IMR-90 (cell line): ENCODE results near the gene SSTR4. TPM values are rescaled to one million over a fixed set of nuclear protein-coding genes. Genes with fewer than 3 reads are reported as not detected.

Experiments used
- ATAC-seq: fragments of 200-7000 bp; cut with Tn5 transposase; 2 replicates; pipeline ENCODE4 v1.9.1; 2020; ENCODE audit warnings: low read depth, mild to moderate bottlenecking, moderate library complexity
- BruUV-seq: library from RNA; stranded (reverse); fragments of 400-500 nt; replicated peaks from 2 replicates; lab custom pipeline; 2021; lab: Mats Ljungman, UMichigan
- CTCF ChIA-PET: fragments of 300-600 bp; formaldehyde crosslinking; extraction: SDS; loops from one replicate; lab custom pipeline; 2021; ENCODE audit warnings: antibody characterized with exemption; lab: Yijun Ruan, JAX
- POLR2A ChIA-PET: fragments of 300-600 bp; sonication (Branson Sonifier 250); formaldehyde crosslinking; loops from one replicate; lab custom pipeline; 2022; ENCODE audit warnings: antibody characterized with exemption; ENCODE audit not compliant: unreplicated experiment; lab: Charles Lee
- DNase-seq: peaks from one replicate; pipeline ENCODE4 v3.0.0; 2013
- H2AFZ ChIP-seq: replicated peaks from 2 replicates; pipeline ENCODE3; 2013; ENCODE audit warnings: low read length, mild to moderate bottlenecking; ENCODE audit not compliant: poor library complexity
- H2AK5ac ChIP-seq: 2 replicates; pipeline ENCODE4 v1.6.1; 2013; ENCODE audit warnings: low read depth, low read length, inconsistent platforms
- H2AK9ac ChIP-seq: replicated peaks from 2 replicates; pipeline ENCODE3; 2013; ENCODE audit warnings: mild to moderate bottlenecking, low read depth, low read length, moderate library complexity; ENCODE audit not compliant: poor library complexity
- H2BK120ac ChIP-seq: 2 replicates; pipeline ENCODE4 v1.6.1; 2013; ENCODE audit warnings: low read depth, low read length, inconsistent platforms
- H2BK15ac ChIP-seq: 3 replicates; pipeline ENCODE4 v1.6.1; 2013; ENCODE audit warnings: low read depth, low read length, inconsistent platforms
- H2BK20ac ChIP-seq: 2 replicates; pipeline ENCODE4 v1.6.1; 2013; ENCODE audit warnings: low read depth, mild to moderate bottlenecking, inconsistent platforms, low read length, moderate library complexity
- H2BK5ac ChIP-seq: 2 replicates; pipeline ENCODE4 v1.6.1; 2013; ENCODE audit warnings: mild to moderate bottlenecking, low read depth, low read length, inconsistent platforms; ENCODE audit not compliant: poor library complexity, severe bottlenecking
- H3K14ac ChIP-seq: replicated peaks from 2 replicates; pipeline ENCODE4 v1.6.1; 2013; ENCODE audit warnings: low read depth, low read length, inconsistent platforms
- H3K18ac ChIP-seq: 2 replicates; pipeline ENCODE4 v1.6.1; 2013; ENCODE audit warnings: low read depth, low read length, control low read depth
- H3K23ac ChIP-seq: 2 replicates; pipeline ENCODE4 v1.6.1; 2013; ENCODE audit warnings: low read depth, low read length, inconsistent platforms
- H3K27ac ChIP-seq: 2 replicates; pipeline ENCODE4 v1.5.1; 2013; ENCODE audit warnings: mild to moderate bottlenecking, control low read depth, low read length; ENCODE audit not compliant: insufficient read depth
- H3K27me3 ChIP-seq: 2 replicates; pipeline ENCODE4 v1.6.1; 2013; ENCODE audit warnings: low read length; ENCODE audit not compliant: control insufficient read depth, insufficient read depth
- H3K36me3 ChIP-seq: 2 replicates; pipeline ENCODE4 v1.6.1; 2013; ENCODE audit warnings: low read length, mixed read lengths; ENCODE audit not compliant: control insufficient read depth, insufficient read depth
- H3K4ac ChIP-seq: 2 replicates; pipeline ENCODE4 v1.6.1; 2013; ENCODE audit warnings: low read depth, low read length, inconsistent platforms
- H3K4me1 ChIP-seq: 2 replicates; pipeline ENCODE4 v1.6.1; 2013; ENCODE audit warnings: low read length, mixed read lengths; ENCODE audit not compliant: control insufficient read depth, insufficient read depth
- H3K4me2 ChIP-seq: 2 replicates; pipeline ENCODE4 v1.6.1; 2013; ENCODE audit warnings: low read depth, mild to moderate bottlenecking, control low read depth, low read length, moderate library complexity
- H3K4me3 ChIP-seq: 2 replicates; pipeline ENCODE4 v1.5.1; 2013; ENCODE audit warnings: low read depth, mild to moderate bottlenecking, control low read depth, low read length, moderate library complexity; ENCODE audit not compliant: insufficient read depth
- H3K56ac ChIP-seq: 2 replicates; pipeline ENCODE4 v1.6.1; 2013; ENCODE audit warnings: low read length, inconsistent platforms; ENCODE audit not compliant: insufficient read depth; ENCODE audit errors: extremely low read depth
- H3K79me1 ChIP-seq, 2 experiments: 2 replicates each; pipeline ENCODE4 v1.6.1; 2013; ENCODE audit warnings: low read length in 2 of 2, inconsistent platforms in 1 of 2, low read depth in 1 of 2
- H3K9ac ChIP-seq: 2 replicates; pipeline ENCODE4 v1.6.1; 2013; ENCODE audit warnings: low read depth, low read length, control low read depth
- H3K9me1 ChIP-seq: 2 replicates; pipeline ENCODE4 v1.6.1; 2013; ENCODE audit warnings: low read length, inconsistent platforms; ENCODE audit not compliant: insufficient read depth
- H3K9me3 ChIP-seq: 2 replicates; pipeline ENCODE4 v1.6.1; 2013; ENCODE audit warnings: low read length; ENCODE audit not compliant: control insufficient read depth, insufficient read depth
- H4K20me1 ChIP-seq: 2 replicates; pipeline ENCODE4 v1.6.1; 2013; ENCODE audit warnings: low read length, inconsistent platforms; ENCODE audit not compliant: insufficient read depth
- H4K5ac ChIP-seq: 2 replicates; pipeline ENCODE4 v1.6.1; 2013; ENCODE audit warnings: mild to moderate bottlenecking, low read depth, low read length, control low read depth
- H4K8ac ChIP-seq, 2 experiments: 2 replicates each; pipeline ENCODE4 v1.6.1; 2013; ENCODE audit warnings: low read depth in 2 of 2, low read length in 2 of 2, control low read depth in 1 of 2, inconsistent platforms in 1 of 2
- H4K91ac ChIP-seq: 2 replicates; pipeline ENCODE4 v1.6.1; 2013; ENCODE audit warnings: low read depth, low read length, inconsistent platforms; ENCODE audit not compliant: insufficient read depth
- CEBPB ChIP-seq: IDR thresholded peaks from 2 replicates; pipeline ENCODE4 v1.6.1; 2012; ENCODE audit warnings: low read depth, low read length, improper control_type of control experiment
- CTCF ChIP-seq: conservative IDR thresholded peaks from 2 replicates; pipeline ENCODE4 v1.5.1; 2012; ENCODE audit warnings: mild to moderate bottlenecking, low read depth, low read length, improper control_type of control experiment
- MAFK ChIP-seq: IDR thresholded peaks from 2 replicates; pipeline ENCODE4 v1.6.1; 2012; ENCODE audit warnings: low read depth, low read length, improper control_type of control experiment
- MXI1 ChIP-seq: IDR thresholded peaks from 2 replicates; pipeline ENCODE4 v1.6.1; 2012; ENCODE audit warnings: low read depth, mild to moderate bottlenecking, low read length, moderate library complexity, borderline replicate concordance
- NFE2L2 ChIP-seq: fragments of 150-350 bp; IDR thresholded peaks from 2 replicates; pipeline ENCODE4 v1.6.1; 2016; ENCODE audit warnings: low read depth, mild to moderate bottlenecking, low read length
- POLR2A ChIP-seq: IDR thresholded peaks from 2 replicates; pipeline ENCODE4 v1.6.1; 2012; ENCODE audit warnings: mild to moderate bottlenecking, low read depth, low read length
- WGBS, 2 experiments: methylation state at CpG; one replicate each; pipeline versions ENCODE4 v1.1.5 to v1.1.7; 2013; ENCODE audit warnings: missing lambda C conversion rate in 2 of 2; ENCODE audit not compliant: insufficient read length in 1 of 2; ENCODE audit errors: extremely low coverage in 2 of 2; 5-methylcytosine and 5-hydroxymethylcytosine counted together
- dilution Hi-C: fragments of 300-500 bp; cut with HindIII; formaldehyde crosslinking; loops from one replicate; pipeline ENCODE4 v1.14.3; 2018; ENCODE audit warnings: low sequenced_read_pairs; ENCODE audit not compliant: unreplicated experiment
- in situ Hi-C: fragments of 300-500 bp; cut with MboI; formaldehyde crosslinking; loops from 3 replicates; pipeline ENCODE4 v1.14.3; 2019; ENCODE audit warnings: low sequenced_read_pairs, inconsistent platforms, mixed read lengths
- intact Hi-C: fragments of 100-400 bp; cut with micrococcal nuclease; formaldehyde crosslinking; loops from 2 replicates; pipeline ENCODE4 v1.10.0; 2022
- polyA plus RNA-seq, 3 experiments: library from polyadenylated mRNA; depleted of rRNA; stranded (reverse); fragments of >200 nt; gene quantifications; 2 replicates each; pipeline ENCODE4 v1.2.3, GENCODE V29; 2012; ENCODE audit warnings: low replicate concordance in 1 of 3
- total RNA-seq: library from RNA; depleted of rRNA; stranded (reverse); fragments of >200 nt; gene quantifications from 2 replicates; pipeline ENCODE4 v1.2.3, GENCODE V29; 2012
- TF ChIP-seq, protein P1 (sequence below): fragments of 150-350 bp; IDR thresholded peaks from 2 replicates; pipeline ENCODE4 v1.6.1; 2017; ENCODE audit warnings: mild to moderate bottlenecking, antibody characterized with exemption, low read length, low read depth

SSTR4 gene
- total and polyA plus RNA-seq, 2 of the 4 experiments (the other 2 are of a cell fraction): not detected

DNA sequence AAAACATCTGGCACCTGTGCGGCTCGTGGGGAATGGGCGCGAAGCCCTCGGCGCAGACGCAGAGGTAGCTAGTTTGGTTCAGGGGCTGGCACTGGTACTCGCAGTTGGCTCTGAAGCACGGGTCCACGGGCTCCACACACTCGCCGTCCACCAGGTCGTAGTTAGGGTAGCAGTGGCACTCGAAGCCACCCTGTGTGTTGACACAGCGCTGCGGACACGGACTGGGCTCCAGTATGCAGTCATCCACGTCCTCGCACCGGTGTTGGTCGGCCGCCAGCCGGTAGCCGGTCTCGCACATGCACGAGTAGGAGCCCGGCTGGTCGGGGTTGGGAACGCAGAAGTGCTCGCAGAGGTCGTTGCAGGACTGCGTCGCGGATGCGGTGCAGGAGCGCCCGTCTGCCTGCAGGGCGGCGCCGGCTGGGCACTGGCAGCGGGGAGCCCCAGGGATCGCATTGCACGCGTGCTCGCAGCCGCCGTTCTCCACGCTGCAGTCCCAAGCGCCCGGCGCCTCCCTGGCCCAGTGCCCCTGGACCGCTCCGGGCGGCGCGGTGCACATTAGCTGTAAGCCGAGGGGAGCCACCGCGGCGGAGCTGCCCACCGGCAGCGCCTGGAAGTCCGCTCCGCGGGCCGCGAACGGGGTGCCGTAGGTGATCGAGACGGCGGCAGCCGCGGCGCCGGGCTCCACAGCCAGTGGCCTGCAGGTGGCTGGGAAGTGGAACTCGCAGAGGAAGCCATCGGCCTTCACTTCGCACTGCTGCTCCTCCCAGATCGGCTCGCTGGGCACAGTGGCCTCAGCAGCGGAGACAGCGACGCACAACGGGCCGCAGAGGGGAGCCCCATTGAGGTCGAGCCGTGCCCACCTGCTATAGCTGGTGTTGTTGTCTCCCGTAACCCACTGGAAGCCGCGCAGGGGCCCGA is 13.4 kb downstream of the SSTR4 start:
- no peak overlapping the region for H2BK5ac ChIP-seq
- no peak for TF ChIP-seq CEBPB
- TF ChIP-seq POLR2A: no peak
- TF ChIP-seq, protein P1, sequence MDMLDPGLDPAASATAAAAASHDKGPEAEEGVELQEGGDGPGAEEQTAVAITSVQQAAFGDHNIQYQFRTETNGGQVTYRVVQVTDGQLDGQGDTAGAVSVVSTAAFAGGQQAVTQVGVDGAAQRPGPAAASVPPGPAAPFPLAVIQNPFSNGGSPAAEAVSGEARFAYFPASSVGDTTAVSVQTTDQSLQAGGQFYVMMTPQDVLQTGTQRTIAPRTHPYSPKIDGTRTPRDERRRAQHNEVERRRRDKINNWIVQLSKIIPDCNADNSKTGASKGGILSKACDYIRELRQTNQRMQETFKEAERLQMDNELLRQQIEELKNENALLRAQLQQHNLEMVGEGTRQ: no peak
- 0 out of 2 replicates have a peak, but pooled peaks have one; percentile 16 for TF ChIP-seq CTCF
- no peak for TF ChIP-seq NFE2L2
- TF ChIP-seq MAFK: no peak
- no peak for TF ChIP-seq MXI1
- H2AK5ac ChIP-seq: no peak overlapping the region
- no peak overlapping the region for H4K8ac ChIP-seq
- ChIA-PET CTCF (interaction anchor here (2.4 kb wide), 1 partner anchor 301 kb away, joined by 7 read pairs; no protein-coding TSS in a partner anchor), POLR2A (no interaction called here)
- whole genome bisulfite sequencing, 2 experiments: 5% methylated on average over 52 of the region's 92 CpGs; no CpG with 5 or more reads in 1 of the 2 experiments
- H2BK120ac ChIP-seq: no peak overlapping the region
- no peak overlapping the region for H3K27ac ChIP-seq
- no peak overlapping the region for H3K18ac ChIP-seq
- peak; percentile 33 for ATAC-seq
- H3K4me2 ChIP-seq: peak overlapping the region; percentile 59; the same call in 1 of the 2 replicates
- H2BK20ac ChIP-seq: no peak overlapping the region
- H3K4me3 ChIP-seq: no peak overlapping the region
- H3K9me1 ChIP-seq: no peaks in the 10 kb centered on the region
- peak; percentile 1 for DNase-seq
- H4K20me1 ChIP-seq: no peaks in the 10 kb centered on the region; the same call in 1 of the 2 replicates
- H3K36me3 ChIP-seq: no peaks in the 10 kb centered on the region
- intact Hi-C loops: no loop called here
- no peaks in the 10 kb centered on the region for H3K79me1 ChIP-seq
- H3K9ac ChIP-seq: no peak overlapping the region
- no peak overlapping the region for H2AK9ac ChIP-seq
- in situ Hi-C loops: no loop called here
- H3K9me3 ChIP-seq: peaks cover 4% of the 10 kb centered on the region; the same call in 1 of the 2 replicates
- H3K27me3 ChIP-seq: peaks cover 76% of the 10 kb centered on the region
- H2AFZ ChIP-seq: peak overlapping the region; percentile 58
- no peak overlapping the region for H4K5ac ChIP-seq
- no peak overlapping the region for H3K4ac ChIP-seq
- H3K14ac ChIP-seq: no peak overlapping the region
- BruUV-seq: no TSS peak
- H3K23ac ChIP-seq: no peak overlapping the region
- no peak overlapping the region for H4K91ac ChIP-seq
- dilution Hi-C loops: no loop called here
- H3K56ac ChIP-seq: no peak overlapping the region
- no peak overlapping the region for H2BK15ac ChIP-seq
- peaks cover 4% of the 10 kb centered on the region; the same call in 1 of the 2 replicates for H3K4me1 ChIP-seq
